HUDEP-2 (cell line): ENCODE data around the gene MAGEA9B.
"Not testable (repeated sequence)": the region's sequence is repeated elsewhere in the genome, so short reads cannot be mapped to it uniquely, and the experiment has no call there.

Source experiments
- DNase-seq, 76 experiments: peaks; one replicate each; lab custom pipeline; 2025; ENCODE audit not compliant: unreplicated experiment in 76 of 76; lab: John Stamatoyannopoulos, UW

The MAGEA9B gene

DNA sequence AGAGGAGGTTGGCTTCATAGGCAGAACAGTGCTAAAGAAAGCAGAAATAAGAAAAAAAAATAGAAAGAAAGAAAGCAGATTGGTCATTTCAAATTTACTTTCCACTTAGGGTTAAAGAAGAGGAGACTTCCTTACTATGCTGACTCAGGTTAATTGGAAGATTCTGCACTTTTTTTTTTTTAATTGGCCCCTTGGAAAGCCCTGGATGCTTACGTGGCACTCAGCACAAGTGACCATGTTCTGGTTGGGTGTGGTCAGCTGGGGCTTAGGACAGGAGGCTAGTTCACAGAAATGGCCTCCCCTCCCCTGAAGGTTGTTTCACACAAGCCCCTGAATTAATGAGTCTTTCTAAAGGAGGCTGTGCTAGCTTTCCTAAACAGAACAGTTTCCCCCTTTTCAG, 14.5 kb downstream of the MAGEA9B start:
- DNase-seq: no peak

DNA sequence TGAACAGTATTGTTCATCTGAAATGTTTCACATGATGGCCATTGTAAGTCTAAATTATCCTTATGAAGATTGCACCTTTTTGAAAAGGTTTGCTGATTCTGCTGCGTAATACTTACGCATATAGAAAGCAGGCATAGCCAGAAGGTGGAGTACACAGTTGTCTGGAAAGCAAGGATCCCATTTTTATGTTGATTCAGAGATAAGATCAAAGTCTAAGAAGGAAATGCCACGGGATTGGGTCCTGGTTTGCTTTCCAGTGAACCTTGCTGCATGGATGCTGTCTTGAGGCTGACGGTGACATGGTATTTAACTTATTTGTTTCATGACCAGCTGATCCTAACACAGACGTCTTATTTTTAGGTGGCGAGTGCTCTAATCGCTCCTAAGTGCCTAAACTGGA, 15.5 kb downstream of the MAGEA9B start:
- no peak for DNase-seq

DNA sequence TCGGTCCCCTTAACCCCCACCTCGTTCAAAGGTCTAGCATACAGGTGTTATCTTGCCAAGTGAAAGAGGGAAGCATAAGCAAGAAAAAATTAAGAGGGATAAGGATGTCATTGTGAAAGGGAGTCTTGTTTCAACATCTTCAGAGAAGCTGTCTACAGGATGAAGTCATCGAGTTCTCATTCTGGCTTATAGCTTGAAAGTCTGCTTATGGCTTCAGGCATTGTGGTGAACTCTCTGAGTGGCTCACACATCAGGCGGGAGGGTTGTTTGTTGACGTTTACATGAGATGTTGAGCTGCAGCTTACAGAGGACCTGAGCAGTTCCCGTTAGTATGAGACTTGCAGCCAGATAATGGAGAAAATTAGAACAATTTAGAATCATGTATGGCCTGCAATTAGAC, 16.6 kb downstream of the MAGEA9B start:
- no peak for DNase-seq

DNA sequence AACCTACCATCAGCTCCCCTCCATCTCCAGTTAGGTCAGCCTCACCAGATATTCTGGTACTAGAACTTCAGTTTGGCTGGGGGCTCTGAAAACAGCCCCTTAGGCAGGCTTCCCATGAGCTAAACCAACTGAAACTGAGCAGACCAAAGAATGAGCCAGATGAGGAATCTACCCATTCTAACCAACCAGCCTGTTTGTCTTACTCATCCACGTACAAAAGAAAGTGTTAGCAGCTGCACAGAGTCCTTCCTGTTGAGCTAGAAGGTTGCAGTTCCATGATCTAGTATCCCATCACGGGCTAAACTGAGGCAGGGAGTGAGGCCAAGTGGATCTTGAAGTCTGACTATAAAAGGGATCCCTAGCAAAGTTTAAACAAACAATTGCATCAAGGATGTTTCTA, 17.5 kb downstream of the MAGEA9B start:
- no peak for DNase-seq

DNA sequence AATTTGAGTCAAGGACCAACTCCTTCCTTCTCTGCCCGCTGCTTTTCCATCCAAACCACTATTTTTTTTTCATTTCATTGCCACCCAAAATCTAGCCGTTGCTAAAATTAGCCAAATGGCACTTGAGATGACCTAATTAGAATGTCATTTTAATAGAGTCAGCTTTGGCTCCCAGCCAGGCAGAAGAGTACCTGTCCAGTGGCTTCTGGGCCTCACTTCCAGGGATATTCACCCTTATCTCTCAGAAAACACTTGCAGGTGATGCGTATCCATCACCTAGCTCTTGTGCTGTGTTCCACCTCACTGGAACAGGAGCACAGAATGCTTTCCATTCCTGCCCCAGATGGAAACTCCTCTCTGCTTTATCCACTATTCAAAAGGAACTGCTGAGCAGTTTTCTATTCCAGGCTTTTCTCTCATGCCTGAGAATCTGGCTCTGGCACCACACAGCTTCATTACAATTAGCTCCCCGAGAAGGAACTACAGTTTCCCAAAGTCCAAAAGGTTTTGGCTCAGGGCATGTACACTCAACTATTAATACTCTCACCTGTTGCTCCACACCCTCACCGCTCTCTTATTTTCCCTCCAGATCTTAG, 18.5 kb downstream of the MAGEA9B start:
- no peak for DNase-seq

DNA sequence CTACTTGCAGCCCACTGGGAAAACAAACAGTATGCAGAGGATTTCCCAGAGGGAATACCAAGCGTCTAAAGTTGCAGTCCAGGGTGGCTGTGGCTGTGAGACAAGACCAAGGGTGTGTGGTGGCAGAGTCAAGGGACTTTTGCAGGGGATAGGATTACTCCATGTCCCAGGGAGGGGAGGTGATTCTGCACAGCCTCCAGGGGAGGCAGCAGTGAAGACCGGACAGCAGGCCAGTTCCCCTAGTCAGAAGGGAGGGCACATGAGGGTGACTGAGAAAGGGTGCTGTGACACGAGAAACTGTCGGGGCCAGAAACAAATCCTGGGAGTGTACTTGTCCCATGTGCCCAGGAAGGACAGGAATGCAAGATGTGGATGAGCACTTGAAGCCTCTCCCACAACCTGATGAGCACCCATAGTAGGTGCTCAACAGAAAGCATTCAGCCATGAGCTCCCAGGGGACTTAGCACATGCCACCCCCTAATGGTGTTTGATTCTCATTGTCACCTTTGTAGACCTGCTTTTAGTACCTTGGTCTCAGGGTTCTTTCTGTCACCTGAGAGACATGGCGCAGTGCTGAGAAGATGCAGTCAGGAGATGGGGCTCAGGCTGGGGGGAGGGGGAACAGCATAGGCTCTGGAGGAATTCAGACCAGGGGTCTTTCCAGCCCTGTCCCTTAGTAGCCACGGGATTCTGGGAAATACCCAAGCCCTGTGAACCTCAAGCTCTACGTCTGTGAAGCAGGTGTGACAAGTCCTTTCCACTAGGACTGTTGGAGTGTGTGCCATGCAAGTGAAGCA, 19.4 kb downstream of the MAGEA9B start:
- DNase-seq: no peak

DNA sequence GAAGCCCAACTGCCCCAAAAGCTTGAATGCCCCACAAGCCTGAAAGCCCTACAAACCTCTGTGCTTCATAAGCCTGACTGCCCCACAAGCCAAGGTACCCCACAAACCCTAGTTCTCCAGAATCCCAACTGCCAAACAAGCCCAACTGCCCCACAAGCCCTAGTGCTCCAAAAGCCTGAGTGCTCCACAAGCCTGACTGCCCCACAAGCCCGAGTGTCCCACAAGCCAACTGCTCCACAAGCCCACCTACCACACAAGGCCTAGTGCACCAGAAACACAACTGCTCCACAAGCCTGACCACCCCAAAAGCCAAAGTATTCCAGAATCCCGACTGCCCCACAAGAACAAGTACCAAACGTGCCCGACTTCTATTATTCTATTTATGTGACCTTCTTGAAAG, 23.9 kb downstream of the MAGEA9B start:
- DNase-seq: no peak

DNA sequence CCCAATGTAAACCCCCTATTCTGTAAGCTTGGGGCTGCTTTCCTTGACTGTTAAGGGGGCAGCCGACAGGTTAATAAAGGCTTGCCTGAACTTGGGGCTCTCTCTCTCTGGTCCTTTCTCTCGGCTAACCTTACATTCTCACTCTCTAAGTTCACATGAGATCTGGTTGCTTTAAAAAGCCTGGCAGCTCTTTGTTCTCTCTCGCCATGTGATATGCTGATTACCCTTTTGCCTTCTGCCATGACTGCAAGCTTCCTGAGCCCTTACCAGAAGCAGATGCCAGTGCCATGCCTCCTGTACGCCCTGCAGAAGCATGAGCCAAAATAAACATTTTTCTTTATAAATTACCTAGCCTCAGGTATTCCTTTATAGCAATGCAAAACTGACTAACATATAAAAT, 32.0 kb downstream of the MAGEA9B start:
- DNase-seq: not testable (repeated sequence)

DNA sequence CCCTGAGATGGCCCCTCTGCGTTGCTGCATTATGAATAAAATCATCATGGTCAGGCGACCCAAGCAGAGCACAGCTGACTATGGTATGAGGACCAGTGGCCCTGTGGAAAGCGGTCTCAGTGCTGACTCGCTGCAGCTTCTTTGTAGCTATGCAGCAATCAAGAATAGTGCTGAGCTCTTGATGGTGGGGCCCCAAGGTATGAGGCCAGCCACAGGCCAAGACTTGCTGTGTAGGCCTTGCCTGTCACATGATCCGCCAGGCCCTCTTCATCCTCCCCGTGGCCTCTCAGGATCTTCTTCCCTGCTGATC, 35.4 kb downstream of the MAGEA9B start:
- not testable (repeated sequence) for DNase-seq

DNA sequence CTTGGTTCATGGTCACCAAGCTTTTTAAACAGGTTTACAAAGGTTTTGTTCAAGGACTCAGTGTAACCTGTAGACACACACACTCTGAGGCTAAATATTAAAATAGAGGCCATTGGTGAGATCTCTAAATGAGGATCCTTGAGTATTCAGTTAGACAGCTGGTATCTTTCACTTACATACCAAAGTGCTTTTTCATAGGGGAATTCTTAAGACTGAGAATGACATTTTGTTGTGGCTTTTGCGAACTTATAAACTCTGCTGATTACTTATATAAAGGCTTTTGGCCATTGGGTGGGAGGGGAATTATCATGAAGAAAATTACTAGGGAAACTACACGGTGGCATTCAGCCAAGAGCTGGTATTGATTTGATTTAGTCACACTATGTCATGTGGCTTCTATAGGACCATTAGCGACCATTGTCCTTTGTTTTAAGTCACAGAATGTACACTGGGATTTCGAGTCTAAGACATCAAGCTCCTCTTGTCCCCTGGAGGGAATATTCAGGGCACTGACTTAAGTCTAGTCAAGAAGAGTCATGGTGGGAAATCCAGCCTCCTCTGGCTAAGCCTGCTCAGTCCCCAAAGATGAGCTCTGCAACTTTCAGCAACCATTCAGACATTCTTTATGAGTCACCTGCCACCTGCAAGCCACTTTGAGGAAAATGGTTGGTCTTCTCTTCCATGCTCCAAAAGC, 35.9 kb downstream of the MAGEA9B start:
- DNase-seq: not testable (repeated sequence)

DNA sequence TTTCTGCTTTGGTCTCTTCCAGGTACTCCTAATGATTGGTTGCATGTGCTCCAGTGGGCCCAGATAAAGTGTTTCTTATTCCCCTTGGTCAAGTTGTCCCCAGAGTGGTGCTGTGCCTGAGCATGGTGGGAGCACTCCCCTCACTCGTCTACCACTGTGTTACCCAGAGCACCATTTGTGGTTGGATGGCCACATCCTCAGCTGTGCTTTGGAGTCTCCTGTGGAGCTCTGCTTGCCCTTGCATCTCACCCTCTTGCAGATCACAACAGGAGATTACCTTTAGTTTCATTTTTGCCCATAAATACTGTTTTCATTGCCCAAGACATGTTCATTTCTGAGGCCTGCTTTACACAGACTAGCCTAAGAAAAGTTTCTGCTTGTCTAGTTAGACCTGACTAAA, 36.8 kb downstream of the MAGEA9B start:
- not testable (repeated sequence) for DNase-seq

DNA sequence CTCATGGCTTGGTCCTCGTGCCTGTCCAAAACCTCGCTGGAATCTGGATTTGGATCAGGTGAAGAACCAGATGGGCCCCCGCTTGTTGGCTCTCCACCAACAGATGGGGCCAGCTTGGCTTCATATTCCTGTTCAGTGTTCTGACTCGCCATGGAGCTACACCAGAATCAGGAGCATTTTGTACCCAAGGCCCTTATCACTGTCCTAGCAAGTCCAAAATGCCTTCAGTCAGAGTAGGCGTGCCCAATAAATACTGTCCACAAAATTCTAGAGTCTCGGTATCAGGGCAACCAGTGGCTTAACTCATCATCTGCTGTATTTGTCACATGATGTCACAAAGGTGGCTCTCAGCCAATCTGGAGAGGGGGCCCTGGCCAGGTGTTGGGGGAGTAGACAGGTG, 37.6 kb downstream of the MAGEA9B start, which contains the start of gene HSFX3:
Gene HSFX3, minus strand, starts transcription at position 224 of the 400 bp plus-strand sequence. Its CDS starts 72 bp downstream, at position 152.
- DNase-seq: not testable (repeated sequence)

DNA sequence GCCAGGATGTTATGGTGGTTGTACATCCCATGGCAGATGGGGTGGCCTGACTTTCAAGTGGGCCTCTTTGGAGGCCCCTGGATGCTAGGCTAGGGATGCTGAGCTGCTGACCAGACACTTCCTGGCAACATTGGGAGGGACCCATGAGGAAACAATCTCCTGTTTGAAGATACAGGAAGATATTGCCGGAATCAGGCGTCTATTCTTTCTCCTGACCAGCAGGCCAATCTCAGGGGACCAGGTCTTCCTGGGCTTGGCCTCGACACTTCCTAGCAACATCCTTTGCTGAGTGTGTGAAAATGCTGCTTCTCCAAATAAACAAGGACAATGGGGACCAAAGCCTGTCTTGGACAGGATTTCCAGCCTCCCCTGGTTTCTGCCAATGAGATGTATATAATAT, 39.5 kb downstream of the MAGEA9B start:
- not testable (repeated sequence) for DNase-seq

DNA sequence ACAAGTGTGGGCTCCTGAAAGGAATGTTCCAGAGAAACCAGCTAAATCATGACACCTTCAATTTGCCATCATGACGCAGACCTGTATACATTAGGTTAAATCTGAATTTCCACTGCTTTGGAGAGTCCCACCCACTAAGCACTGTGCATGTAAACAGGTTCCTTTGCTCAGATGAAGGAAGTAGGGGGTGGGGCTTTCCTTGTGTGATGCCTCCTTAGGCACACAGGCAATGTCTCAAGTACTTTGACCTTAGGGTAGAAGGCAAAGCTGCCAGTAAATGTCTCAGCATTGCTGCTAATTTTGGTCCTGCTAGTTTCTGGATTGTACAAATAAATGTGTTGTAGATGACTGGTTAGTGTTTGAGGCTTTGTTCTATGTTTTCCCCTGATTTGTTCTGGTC, 40.3 kb downstream of the MAGEA9B start:
- DNase-seq: not testable (repeated sequence)

DNA sequence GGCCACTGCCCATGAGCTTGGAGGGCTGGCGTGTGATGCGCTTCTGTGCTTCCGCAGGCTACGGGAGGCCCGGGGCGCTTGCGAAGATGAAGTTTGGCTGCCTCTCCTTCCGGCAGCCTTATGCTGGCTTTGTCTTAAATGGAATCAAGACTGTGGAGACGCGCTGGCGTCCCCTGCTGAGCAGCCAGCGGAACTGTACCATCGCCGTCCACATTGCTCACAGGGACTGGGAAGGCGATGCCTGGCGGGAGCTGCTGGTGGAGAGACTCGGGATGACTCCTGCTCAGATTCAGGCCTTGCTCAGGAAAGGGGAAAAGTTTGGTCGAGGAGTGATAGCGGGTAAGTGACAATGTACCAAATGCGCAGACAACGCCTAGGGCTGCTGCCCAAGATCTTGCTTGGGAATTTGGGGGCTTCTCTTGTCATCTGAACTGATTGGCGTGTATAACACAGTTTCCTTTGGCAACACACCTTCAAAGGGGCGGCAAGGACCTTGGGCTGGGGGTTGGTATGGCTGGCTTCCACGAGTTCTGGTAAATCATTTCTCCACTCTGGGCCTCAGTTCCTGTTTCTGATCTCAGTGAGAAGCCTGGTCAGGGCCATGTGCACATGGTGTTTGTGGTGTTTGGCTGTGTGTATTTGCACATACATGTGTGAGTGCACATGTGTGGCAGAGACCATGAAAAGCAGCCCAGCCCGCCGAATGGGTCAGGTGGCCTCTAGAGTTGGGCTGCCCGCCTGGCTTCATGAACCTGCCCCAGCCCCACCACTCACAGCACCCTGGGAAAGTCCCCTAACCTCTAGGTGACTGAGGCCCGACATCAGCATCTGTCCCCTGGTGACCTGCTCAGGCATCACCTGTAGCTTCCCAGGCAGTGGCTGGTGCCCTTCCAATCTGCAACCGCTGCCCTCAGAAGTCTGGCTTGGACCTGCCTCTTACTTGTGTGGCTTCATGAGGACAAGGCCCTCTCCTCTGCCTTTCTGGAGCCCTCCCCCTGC, 41.4 kb downstream of the MAGEA9B start:
- DNase-seq: peak in 7 of 76 experiments; percentile 1 to 18 (median 6)

DNA sequence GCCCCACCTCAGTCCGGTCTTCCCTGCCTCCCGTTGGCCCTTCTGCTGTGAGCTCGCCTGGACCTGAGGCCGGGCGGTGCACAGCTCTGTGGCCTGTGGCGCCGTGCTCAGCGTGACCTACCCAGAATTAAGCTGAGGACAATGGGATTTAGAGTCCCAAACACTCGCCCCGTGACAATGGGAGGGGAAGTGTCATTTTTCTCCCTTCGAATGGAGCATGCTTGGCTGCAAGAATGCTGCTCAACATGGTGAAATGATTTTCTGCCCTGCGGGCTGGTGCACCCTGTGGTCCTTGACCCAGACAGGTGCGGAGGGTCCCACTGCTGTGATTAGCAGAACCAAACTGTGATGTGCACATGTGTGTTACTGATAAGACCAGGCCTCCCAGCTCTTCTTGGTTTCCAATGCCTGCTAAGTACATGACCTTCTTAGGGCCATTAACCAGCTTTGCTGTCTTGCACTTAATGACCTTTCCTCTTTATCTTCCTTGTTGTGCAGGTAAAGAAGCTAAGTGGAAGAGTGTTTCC, 45.7 kb downstream of the MAGEA9B start:
- peak in 5 of 76 experiments; percentile 0 to 10 (median 4) for DNase-seq

DNA sequence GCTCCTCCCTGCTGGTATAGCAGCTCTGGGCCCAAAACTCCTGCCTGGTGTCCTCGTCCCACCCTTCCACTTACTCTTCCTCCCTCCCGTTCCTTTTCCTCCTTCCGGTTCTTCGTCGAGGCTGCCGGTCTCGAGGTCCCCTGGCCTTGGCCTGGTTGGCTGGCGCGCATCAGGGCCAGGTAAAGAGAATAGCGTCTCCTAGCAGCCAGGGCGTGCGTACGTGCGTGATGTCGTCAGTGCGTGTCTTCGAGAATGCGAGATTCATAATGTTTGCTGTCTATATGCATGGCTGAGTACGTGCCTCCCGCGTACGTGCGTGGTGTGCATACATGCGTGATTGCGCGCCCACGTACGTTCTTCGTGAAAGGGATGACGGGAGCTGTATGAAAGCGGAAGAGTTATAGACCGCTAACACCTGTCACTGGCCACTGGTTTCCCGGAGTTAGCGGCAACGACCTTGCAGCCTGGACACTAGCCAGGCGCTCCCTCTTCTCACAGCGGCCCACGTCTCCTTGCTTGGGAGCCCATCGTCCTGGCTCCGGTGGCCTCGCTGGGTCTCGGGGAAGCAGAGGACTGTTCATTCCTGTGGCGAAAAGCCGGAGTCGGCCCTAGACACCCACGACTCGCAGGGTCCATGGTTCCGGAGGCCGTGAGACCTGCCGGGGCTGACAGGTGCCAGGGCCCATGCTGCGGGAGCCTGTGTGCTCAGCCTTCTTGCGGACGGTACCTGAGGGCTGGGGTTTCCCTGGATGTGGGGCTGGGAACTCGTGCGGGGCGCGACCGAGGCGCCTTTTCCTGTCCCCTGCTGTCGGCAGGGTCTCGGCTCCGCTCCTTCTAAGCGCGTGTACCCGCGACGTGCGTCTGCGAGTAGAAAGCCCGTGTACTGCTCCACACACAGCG, 46.4 kb downstream of the MAGEA9B start, which contains the start of gene EOLA1:
Gene EOLA1, plus strand, starts transcription at position 392 of the 900 bp plus-strand sequence. CDS start 4,619 bp downstream, outside the sequence.
- DNase-seq: peak in 75 of 76 experiments; percentile 32 to 91 (median 79)

DNA sequence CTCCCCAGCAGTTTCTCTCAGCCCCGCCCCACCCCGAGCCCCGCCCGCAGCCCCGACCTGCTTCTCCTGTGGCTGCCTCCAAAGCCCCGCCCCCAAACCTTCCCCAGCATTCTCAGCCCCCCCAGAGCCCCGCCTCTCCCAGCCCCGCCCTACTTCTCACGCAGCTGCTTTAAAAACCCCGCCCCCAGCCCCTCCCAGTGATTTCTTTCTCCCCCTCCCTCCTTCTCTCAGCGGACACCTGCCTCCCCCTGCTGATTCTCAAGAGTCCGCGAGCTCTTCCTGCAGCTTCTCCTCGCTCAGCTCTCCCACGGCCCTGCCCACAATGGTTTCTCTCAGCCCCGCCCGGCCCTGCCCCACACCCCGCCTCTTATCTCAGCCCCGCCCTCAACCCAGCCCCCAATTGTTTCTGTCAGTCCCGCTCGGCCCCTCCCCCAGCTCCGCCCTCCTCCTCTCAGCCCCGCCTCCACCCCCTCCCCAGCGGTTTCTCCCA, 47.1 kb downstream of the MAGEA9B start:
- DNase-seq: peak in 72 of 76 experiments; percentile 1 to 90 (median 79)
